A204.1 (cell line): ENCODE measurements around the gene SRPX2.

ENCODE experiments used
- FAIRE-seq: peaks from 2 replicates; lab custom pipeline; 2012; peaks lifted over from hg19 to GRCh38; lab: Jason Lieb, UNC

SRPX2 gene

DNA sequence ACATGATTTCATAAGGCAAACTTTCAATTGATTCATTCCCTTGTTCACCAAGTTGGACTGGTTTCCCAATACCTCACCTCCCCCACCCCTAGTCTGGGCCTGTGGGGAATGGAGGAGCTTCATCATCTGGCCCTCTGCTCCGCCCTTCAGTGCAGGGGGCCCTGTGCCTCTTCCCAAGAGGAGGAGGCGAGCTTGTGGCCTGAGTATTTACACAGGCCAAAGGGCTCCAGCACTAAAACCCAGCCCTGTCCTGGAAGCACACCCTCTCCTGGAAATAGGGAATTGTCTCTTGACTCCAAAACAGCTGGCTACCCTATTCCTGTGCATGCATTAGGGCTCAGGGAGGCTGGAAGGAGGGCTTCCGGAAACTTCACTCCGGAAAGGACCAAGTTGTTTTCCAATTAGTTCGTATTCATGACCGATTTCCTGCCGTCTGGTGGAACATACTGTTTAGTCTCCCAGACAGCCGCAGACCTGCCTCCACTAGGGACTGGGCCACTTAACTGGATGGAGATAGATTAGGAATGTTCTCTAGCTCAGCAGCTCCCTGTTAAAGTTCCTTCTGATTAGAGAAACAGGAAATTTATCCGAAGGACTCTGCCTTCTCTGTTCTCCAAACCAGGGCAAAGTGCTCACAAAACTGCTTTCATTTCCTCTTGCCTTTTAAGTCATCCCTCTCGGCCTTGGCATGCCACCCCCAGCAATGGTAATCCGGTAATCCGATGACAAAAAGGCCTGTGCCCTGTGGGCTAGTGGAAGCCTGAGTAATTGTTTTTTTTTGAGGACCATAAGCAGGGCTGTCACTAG is 5.8 kb downstream of the SRPX2 start:
- FAIRE-seq: no peak

DNA sequence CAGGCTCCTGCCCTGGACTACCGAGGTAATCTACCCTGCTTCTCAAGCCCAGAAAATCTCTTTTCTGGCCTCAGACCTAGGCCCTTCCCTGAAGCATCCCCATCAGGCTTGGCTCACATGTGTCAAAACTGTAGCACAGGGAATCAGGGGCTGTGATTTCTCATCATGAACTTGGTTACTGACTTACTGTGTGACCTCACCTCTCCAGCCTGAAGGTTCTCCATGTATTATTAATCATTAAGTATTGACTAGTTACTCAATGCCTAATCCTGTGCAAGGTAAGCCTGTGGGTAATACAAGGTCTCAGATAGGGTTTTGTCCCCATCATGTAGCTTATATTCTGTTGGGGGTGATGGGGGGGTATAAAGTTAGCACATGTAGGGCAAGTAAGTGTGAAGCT is 6.8 kb downstream of the SRPX2 start:
- FAIRE-seq: no peak

DNA sequence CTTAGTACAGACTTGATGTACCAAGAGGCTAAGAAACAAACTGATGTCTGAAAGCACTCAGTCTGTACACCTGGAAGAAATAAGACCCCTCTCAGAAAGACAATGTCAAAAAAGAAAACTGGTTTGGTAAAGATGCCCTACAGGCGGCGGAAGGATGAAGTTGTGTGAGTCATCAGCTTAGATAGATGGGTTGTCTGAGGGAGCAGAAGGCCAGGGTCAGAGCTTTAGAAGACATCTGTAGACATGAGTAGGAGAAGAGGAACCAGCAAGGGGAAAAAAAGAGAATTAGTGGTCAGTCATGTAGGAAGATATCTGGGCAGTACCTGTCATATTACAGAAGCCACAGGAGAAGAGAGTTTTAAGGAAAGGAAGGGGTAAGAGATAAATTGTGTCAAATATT is 8.3 kb downstream of the SRPX2 start:
- FAIRE-seq: no peak

DNA sequence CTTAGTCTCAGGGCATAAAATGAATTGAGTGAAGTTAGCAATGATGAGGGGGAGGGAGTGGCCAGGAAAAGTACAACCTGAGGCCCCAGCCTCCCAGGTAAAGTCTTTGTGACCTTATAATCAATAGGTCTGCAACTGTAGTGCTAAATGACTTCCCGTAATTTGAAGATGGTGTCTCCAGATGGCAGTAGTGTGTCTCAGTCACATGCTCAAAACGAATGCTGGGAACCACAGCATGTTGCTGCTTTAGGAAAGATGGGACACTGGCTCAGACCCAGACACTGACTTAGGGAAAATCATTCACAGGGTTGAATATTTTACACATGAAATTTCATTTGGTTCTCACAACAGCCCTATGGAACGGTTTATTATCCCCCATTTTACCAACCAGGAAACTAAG is 10.3 kb downstream of the SRPX2 start:
- FAIRE-seq: no peak

DNA sequence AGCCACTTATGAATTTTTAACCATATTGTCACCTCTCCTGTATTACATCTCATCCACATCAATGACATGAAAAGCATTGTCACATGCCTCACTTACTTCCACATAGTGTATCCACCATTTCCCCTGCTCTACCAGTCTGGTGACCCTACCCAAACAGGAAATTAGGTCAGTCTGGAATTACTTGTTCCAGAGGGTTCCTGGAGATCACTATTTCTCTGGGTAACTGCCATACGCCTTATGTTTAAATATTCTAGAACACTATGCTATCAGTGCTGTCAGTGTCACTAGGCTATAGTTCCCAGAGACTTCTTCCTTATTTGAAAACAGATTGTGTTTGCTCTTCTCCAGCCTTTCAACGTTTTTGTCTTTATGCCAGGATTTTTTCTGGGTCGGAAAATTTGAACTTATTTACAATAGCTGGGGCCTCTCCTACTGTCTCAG is 15.0 kb downstream of the SRPX2 start:
- no peak for FAIRE-seq

DNA sequence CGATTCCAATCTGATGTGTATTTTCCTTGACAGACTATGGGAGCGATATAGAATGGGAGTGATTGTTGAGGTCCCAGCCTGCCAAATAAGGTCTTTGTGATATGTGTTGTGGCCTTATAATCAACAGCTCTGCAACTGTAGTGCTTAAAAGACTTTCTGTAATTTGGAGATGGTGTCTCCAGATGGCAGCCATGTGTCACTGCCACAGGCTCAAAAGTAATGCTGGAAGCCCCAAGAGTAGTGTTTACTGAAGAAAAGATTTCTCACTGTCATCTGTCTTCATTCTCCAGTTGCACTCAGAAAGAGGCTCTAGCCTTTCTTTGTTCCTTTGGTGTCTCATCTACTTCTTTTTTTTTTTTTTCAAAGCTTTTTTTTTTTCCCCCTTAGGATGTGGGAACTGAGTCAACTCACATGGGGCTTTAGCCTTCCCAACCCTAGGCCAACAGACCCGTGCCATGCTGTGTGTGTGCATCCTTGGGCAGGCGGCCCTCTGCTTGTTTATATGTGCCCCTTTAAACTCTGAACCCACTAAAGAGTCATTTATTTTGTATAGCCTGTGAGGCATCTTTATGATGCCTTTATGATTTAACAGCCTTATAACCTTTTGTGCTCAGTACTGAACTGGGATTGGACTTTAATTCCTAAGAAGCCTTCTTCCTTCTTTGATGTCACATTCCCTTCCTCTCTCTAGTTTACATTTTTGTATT is 15.6 kb downstream of the SRPX2 start:
- no peak for FAIRE-seq

DNA sequence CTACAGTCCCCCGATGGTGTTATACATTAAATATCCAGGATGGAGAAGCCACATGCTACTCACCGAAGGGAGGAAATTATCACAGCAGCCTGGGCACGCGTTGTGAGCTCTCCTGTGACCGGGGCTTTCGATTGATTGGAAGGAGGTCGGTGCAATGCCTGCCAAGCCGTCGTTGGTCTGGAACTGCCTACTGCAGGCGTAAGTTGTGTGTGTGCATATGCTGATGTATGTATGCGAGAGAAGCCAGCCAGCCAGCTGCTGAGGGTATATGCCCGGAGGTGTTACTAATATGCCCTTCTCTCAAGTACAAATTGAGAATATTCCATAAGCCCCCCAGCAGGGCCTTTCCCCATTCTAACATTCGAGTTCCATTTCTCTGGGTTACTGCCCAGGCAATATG is 18.2 kb downstream of the SRPX2 start:
- no peak for FAIRE-seq

DNA sequence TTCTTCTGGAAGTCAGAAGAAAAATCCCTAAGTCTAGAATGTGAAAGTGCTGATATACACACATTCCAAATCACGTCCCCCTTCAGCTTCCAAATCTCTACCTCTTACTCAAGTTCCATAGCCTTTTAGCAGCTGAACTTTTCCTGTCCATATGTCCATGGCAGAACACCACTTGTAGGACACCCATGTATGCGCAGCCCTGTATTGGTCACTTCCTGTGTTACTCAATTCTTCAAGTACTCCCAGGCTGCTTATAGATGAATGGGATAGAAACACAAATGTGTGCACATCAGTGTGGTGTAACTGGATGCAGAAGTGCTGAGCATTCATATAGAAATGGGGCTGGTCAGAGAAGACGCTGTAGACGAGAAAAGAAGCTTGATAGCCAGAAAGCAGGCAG is 18.8 kb downstream of the SRPX2 start:
- FAIRE-seq: no peak

DNA sequence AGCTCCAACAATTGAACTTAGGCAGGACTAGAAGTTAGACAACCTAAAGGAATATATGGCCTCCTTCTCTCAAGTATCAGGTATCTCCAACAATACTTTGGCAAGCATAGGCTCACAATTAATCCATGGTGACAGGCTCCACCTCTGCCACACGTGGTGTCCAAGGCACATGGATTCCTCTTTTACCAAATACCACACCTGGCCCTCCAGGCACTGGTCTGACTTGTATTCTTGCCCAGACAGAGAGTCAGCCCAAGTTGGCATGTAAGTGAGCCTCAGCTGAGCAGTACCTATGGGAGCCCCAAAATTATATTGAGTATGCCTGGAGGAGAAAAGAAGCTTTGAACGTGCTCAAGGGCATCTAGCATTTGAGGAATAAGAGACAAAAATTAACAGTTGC is 19.6 kb downstream of the SRPX2 start:
- no peak for FAIRE-seq

DNA sequence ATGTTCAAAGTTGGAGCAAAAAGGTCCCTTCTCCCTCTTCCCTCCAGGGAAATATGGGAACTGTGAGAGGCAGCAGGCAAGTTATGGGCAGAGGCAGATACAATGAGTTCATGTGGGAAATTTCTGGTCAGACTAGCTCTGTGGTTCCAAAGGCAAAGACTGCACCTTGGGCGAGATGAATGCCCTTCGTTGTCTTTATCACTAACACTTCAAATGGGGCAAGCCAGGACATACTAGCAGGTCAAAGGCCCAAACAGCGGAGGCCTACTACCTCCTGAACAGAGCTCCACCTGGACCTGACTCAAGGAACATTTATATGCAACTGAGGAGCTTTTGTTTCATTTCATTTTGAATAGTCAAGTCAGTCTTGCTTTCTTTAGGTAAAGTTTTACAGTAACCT is 29.0 kb downstream of the SRPX2 start:
- no peak for FAIRE-seq

DNA sequence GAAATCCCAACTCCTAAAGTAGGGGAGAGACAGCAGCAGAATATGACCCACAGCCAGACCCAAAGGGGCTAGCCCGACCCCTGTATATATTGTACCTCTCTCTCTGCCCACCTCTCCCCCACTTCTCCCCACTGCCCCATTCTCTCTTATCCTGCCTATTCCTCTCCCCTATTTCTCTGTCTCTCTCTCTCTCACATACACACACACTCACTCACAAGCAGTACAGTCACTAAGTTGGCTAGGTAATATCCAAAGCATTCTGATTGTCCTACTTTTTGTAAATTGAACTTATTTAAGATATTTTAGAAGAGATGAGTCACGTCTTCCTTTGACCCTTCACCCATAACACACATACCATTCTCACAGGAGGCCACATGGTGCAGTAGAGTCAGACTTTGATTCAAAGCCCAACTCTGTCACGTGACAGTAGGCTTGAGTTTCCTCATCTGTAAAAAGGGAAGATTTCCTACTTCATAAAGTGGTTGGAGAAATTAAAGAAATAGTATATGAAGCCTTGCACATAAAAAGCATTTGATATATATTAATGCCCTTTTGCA is 29.5 kb downstream of the SRPX2 start:
- no peak for FAIRE-seq

DNA sequence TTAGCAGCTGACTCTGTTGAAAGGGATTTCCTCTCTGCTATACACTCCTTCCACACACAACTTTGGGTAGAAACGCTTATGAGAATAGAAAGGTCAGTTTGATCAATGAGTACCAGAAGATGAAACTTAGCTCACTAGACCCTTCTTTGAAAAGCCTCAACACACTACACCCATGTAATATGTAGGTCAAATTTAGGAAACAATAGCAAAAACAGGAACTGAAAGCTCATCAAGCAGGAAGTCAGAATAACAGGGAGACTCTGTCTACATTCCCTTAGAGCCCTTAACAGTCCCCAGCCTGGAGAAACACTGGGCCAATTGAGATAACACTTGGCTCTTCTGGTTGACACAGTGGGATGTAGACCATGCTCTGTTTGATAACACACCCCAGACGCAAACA is 30.7 kb downstream of the SRPX2 start:
- FAIRE-seq: no peak

DNA sequence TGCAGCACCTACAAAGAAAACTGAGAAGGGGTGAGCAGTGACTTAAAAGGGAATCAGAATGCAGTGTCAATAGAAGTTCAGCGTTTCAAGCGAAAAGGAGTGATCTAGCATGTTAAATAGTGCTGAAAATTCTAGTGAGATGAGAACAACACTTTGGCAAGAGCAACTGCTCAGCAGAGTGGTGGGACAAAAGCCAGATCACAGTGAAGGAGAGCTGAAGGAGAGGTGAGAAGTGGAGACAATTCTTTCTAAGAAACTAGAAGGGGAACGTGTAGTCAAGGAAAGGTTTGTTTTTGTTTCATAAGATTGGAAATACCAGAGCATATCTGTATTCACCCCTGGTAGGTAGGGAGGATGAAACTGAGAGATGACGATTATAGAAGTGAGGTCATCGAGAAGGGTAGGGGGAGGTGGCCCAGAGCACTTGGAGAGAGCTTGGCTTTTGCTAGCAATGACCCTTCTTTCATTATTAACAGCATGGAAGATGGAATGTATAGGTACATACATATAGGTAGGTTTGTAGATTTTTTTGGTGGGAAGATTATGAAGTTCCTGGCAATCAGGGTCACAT is 33.7 kb downstream of the SRPX2 start:
- FAIRE-seq: no peak

DNA sequence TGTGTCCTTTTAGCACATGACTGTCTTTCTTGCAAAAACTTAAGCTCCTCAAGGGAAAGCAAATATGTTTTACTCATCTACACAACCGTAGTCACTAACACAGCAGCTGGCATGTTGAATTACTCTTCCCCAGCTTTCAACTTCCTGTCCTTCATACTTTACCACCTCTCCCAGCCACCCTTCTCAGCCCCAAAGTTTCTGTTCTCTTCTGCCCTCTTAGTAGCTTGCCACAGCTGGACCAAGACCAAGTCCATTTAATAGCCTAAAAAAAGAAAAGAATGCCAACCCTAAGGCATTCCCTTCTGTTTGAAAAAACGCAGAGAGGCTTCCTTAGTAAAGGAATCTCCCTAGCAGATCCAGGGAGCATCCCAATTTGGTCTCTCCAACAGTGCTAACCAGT is 36.8 kb downstream of the SRPX2 start:
- no peak for FAIRE-seq

DNA sequence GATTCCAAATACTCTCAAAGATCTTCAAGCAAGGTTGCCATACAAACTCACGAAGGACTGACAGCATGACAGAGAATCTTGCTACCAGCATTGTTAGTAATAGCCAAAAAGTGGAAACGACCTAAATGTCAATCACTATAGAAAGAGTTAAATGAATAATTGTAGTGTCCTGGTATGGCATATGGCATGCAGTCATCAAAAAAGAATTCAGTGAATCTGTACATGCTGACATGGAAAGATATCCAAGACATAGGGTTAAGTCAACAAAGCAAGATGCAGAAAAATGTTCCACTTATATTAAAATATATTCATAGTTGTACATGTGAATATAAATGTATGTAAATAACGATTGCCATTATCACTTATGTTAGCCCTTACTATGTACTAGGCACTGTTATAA is 37.6 kb downstream of the SRPX2 start:
- FAIRE-seq: no peak

DNA sequence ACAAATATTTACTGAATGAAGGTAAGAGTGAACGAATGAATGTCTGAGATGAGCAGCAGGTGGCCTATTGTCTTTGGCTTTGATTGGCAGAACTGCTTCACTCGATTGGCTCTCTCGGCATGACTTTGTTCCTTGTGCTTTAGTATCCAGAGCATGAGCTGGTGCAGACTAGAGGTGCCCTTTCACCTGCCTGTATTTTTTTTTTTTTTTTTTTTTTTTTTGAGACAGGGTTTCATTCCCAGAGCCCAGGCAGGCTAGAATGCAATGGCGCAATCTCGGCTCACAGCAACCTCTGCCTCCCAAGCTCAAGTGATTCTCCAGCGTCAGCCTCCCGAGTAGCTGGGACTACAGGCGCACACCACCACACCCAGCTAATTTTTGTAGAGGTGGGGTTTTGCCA is 38.9 kb downstream of the SRPX2 start:
- FAIRE-seq: no peak

DNA sequence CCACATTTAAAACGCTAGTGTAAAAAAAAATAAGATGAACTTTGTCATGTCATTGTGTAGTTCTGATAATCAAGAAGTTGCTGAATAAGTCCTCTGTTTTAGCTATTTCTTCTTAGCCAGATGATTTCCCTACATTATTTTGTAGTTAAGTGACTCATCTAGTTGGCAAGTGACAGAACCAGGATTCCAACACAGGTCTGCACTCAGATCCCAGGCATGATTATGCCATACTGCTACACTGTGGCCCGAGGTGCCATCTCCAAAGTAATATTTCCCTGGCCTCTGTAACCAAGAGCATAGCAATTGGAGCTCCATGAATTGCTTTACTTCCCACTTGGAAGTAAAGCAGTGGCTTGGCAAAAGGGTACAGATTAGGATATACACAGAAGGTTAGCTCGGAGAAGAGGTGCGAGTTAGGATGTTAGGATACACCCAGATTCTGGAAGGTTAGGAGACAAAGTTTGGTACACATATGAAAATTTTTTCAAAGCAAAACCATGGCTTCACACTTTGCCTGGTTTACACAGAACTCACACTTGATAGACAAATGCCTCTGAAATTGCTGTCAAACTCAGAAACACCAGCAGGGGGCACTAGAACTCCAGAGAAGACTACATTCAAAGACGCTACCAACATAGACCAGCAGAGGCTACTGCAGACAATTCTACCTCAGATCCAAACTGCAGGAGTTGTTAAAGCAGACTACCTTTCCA is 41.4 kb downstream of the SRPX2 start:
- peak; percentile 94 for FAIRE-seq

DNA sequence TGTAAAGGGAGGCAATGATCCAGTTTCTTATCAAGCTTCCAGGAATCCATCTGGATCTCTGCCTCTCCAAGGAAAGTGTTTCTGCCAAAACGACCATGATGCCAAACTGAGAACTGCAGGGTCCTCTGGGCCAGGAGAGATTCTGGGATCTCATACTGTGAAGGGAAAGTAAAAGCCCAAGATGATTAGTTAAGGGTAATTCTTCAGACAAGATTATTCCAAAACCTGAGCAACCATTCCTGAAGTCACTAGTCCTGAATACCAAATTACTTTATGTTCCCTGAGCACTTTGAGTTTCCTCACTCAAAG is 42.0 kb downstream of the SRPX2 start:
- FAIRE-seq: no peak

DNA sequence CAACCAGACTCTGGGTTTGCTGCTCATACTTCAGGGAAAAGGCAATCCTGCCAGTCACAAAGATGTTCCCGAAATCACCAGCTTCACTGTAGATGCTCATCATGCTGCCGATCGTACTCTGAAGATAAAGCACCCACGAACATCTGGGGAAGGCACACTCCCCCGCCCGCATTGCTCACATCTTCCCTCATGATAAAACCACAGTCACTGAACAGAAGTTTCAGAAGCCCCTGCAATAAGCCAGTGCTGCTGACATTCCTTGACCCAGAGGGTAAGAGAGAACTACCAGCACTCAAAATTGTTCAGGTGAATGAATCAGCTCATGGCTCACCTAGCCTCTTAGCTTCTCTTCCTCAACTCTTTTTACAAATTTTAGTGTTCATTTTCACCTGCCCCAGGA is 43.1 kb downstream of the SRPX2 start:
- FAIRE-seq: no peak

DNA sequence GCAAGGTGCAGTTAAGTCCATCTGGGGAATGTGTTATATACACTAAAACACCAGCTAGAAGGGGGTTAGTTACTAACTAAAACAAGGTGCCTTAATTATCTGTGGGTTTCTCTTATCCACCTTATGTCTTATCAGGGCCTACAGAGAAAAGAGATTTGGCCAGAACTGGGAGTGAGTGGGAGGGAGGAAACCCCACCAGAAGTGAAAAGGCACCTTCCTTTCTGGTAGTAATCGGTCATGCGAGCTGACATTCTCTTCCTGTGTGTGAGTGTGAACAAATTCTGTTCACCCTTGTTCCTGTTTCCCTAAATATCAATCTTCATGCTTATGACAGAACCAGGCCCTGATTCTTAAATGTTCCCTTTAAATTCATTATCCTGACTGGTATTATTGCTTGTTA is 43.5 kb downstream of the SRPX2 start:
- no peak for FAIRE-seq

DNA sequence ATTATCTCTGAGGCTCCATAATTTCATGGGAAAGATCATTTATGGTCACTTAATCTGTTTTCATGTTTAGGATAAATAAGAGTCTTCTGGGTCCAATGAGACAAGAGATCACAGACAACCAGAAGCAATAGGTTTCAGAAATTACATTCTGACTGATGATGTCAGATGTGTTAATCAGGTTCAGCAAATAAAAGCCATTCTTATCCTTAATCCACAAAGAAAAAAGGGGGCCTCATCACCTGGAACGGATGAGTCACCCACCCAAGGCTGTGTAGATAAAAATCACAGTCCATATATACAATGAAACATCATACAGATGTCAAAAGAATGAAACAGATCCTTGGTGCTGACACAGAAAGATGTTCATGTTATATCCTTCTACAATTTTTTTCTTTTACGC is 51.3 kb downstream of the SRPX2 start:
- FAIRE-seq: no peak

DNA sequence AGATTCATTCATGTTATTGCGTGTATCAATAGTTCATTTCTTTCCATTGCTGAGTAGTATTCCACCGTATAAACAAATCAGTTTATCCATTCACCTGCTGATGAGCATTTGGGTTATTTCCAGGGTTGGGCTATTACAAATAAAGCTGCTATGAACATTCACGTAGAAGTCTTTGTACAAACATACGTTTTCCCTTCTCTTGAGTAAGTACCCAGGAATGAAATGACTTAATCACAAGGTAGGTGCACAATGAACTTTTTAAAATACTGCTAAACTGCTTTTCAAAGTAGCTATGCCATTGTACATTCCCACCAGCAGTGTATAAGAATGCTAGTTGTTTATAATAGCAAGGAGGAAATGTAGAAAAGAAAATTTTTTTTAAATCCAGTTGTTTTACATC is 52.0 kb downstream of the SRPX2 start:
- FAIRE-seq: no peak
